Activated CD8-positive, alpha-beta memory T cell treated with anti-CD3 and anti-CD28 coated beads for 24 hours (primary cell): ENCODE data around the gene C5orf22.
"Not testable (repeated sequence)": the region's sequence is repeated elsewhere in the genome, so short reads cannot be mapped to it uniquely, and the experiment has no call there.

Experiments used
- DNase-seq: peaks from one replicate; pipeline ENCODE4 v3.0.0-alpha.2; 2020

C5orf22 gene

GRCh38 chr5:31531888-31532547 is at the start of gene C5orf22, which contains the start of gene DROSHA:
C5orf22 (plus strand) TSS chr5:31532301; CDS start chr5:31532393, 92 bp downstream.
DROSHA (minus strand) TSS chr5:31532093; CDS start chr5:31529059, 3,034 bp downstream.
- DNase-seq, result peak; percentile 94

- no peak for DNase-seq
These were observed 46.5 kb upstream of the C5orf22 start for GRCh38 chr5:31485376-31486207.

GRCh38 chr5:31486441-31486840 is 45.7 kb upstream of the C5orf22 start:
- no peak for DNase-seq

- no peak for DNase-seq
These were observed 44.6 kb upstream of the C5orf22 start for GRCh38 chr5:31487506-31487905.

GRCh38 chr5:31492869-31493268 is 39.2 kb upstream of the C5orf22 start:
- no peak for DNase-seq

GRCh38 chr5:31495336-31495735 is 36.8 kb upstream of the C5orf22 start:
- DNase-seq, result no peak

GRCh38 chr5:31496301-31496700 is 35.8 kb upstream of the C5orf22 start:
- DNase-seq, result no peak

- DNase-seq, result no peak
These were observed 35.2 kb upstream of the C5orf22 start for GRCh38 chr5:31496891-31497290.

GRCh38 chr5:31500256-31500655 is 31.8 kb upstream of the C5orf22 start:
- DNase-seq, result no peak

- DNase-seq, result no peak
These were observed 29.6 kb upstream of the C5orf22 start for GRCh38 chr5:31502506-31502905.

- DNase-seq, result no peak
These were observed 27.6 kb upstream of the C5orf22 start for GRCh38 chr5:31504529-31504928.

- DNase-seq, result no peak
These were observed 20.8 kb upstream of the C5orf22 start for GRCh38 chr5:31511305-31511704.

- DNase-seq, result no peak
These were observed 15.3 kb upstream of the C5orf22 start for GRCh38 chr5:31516802-31517201.

- no peak for DNase-seq
These were observed 9.1 kb upstream of the C5orf22 start for GRCh38 chr5:31523041-31523440.

GRCh38 chr5:31530541-31531265 is 1.4 kb upstream of the C5orf22 start:
- DNase-seq, result no peak

GRCh38 chr5:31531543-31531887 is 586 bp upstream of the C5orf22 start:
- no peak for DNase-seq

GRCh38 chr5:31534527-31535046 is 2.5 kb downstream of the C5orf22 start:
- no peak for DNase-seq

- no peak for DNase-seq
These were observed 4.8 kb downstream of the C5orf22 start for GRCh38 chr5:31536873-31537272.

- no peak for DNase-seq
These were observed 5.2 kb downstream of the C5orf22 start for GRCh38 chr5:31537349-31537748.

GRCh38 chr5:31537851-31538250 is 5.8 kb downstream of the C5orf22 start:
- no peak for DNase-seq

GRCh38 chr5:31549114-31549513 is 17.0 kb downstream of the C5orf22 start:
- not testable (repeated sequence) for DNase-seq

GRCh38 chr5:31551878-31552277 is 19.8 kb downstream of the C5orf22 start:
- DNase-seq, result no peak

- DNase-seq, result no peak
These were observed 21.8 kb downstream of the C5orf22 start for GRCh38 chr5:31553863-31554262.
